ENCODE data around the gene SPESP1.

The SPESP1 gene

GRCh38 chr15:68939501-68939900 lies 9.2 kb downstream of the SPESP1 start:
- Histone ChIP-seq H3K9me3 (ENCODE audit: insufficient read depth, low read depth, low read length) (no peaks in the 10 kb centered on the region), H3K4me3 (ENCODE audit: low read length, poor library complexity, severe bottlenecking) (no peak overlapping the region), H4K20me1 (ENCODE audit: insufficient read depth, low read length, poor library complexity, severe bottlenecking) (no peaks in the 10 kb centered on the region), H3K4me2 (ENCODE audit: low read depth, low read length, poor library complexity, severe bottlenecking) (no peak overlapping the region), H3K9ac (ENCODE audit: low read depth, low read length, poor library complexity, severe bottlenecking) (no peak overlapping the region), H3F3A (ENCODE audit: low read depth) (no peaks in the 10 kb centered on the region), H2AFZ (ENCODE audit: low read length) (0 out of 2 replicates have a peak overlapping the region, but pooled peaks have one; percentile 2), H3K36me3 (ENCODE audit: insufficient read depth, low read length) (no peaks in the 10 kb centered on the region), H3K79me2 (ENCODE audit: insufficient read depth, low read length) (no peaks in the 10 kb centered on the region), H3K9me2 (replicated peaks; ENCODE audit: low read depth, low read length) (no peaks in the 10 kb centered on the region), H3K4me1 (ENCODE audit: insufficient read depth, low read length, poor library complexity, severe bottlenecking) (no peaks in the 10 kb centered on the region), H3K27me3 (ENCODE audit: insufficient read depth, low read length, poor library complexity, severe bottlenecking) (no peaks in the 10 kb centered on the region)
- TF ChIP-seq EZH2phosphoT487 (IDR thresholded peaks at IDR 0.05; ENCODE audit: borderline replicate concordance) = no peak
- no peak for TF ChIP-seq CTCF (conservative IDR thresholded peaks at IDR 0.05; ENCODE audit: low read length)

DNA sequence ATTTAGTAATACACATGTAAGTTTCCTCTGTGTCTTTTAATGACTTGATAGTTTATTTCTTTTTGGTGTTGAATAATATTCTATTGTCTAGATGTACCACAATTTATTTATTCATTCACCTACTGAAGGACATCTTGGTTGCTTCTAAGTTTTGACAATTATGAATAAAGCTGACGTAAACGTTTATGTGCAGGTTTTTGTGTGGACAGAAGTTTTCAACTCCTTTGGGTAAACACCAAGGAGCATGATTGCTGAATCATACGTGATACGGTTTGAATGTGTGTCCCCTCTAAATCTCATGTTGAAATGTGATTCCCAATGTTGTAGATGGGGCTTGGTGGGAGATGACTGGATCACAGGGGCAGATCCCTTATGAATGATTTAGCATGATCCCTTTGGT lies 21.5 kb downstream of the SPESP1 start:
- H3F3A ChIP-seq (ENCODE audit: low read depth) = no peaks in the 10 kb centered on the region
- no peak overlapping the region for H2AFZ ChIP-seq (ENCODE audit: low read length)
- H3K4me2 ChIP-seq (ENCODE audit: low read depth, low read length, poor library complexity, severe bottlenecking) = no peak overlapping the region
- TF ChIP-seq EZH2phosphoT487 (IDR thresholded peaks at IDR 0.05; ENCODE audit: borderline replicate concordance) (no peak), CTCF (conservative IDR thresholded peaks at IDR 0.05; ENCODE audit: low read length) (no peak)
- no peaks in the 10 kb centered on the region for H3K9me2 ChIP-seq (replicated peaks; ENCODE audit: low read depth, low read length)
- no peak overlapping the region for H3K9ac ChIP-seq (ENCODE audit: low read depth, low read length, poor library complexity, severe bottlenecking)
- no peaks in the 10 kb centered on the region for H3K36me3 ChIP-seq (ENCODE audit: insufficient read depth, low read length)
- no peaks in the 10 kb centered on the region for H3K9me3 ChIP-seq (ENCODE audit: insufficient read depth, low read depth, low read length)
- H4K20me1 ChIP-seq (ENCODE audit: insufficient read depth, low read length, poor library complexity, severe bottlenecking) = no peaks in the 10 kb centered on the region
- H3K79me2 ChIP-seq (ENCODE audit: insufficient read depth, low read length) = no peaks in the 10 kb centered on the region
- no peaks in the 10 kb centered on the region for H3K4me1 ChIP-seq (ENCODE audit: insufficient read depth, low read length, poor library complexity, severe bottlenecking)
- H3K27me3 ChIP-seq (ENCODE audit: insufficient read depth, low read length, poor library complexity, severe bottlenecking) = no peaks in the 10 kb centered on the region
- H3K4me3 ChIP-seq (ENCODE audit: low read length, poor library complexity, severe bottlenecking) = no peak overlapping the region

DNA sequence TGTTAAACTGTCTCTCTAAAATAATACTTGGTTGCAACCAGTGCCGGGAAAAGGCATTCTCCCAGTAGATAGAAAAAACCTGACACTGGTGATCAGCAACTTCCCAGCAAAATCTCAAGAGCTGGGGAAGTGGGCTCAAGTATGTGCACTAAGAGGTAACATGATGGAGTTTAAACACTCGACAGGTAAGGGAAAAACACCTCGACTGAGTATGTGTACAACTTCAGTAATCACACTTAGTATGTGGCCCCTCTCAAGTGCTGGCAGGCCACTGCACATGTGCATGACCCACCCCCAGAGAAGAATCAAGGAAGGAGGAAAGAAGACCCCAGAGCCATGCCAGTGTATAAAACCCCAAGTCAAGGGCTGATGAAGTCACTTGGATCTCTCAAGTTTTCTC lies 27.4 kb downstream of the SPESP1 start:
- no peaks in the 10 kb centered on the region for H4K20me1 ChIP-seq (ENCODE audit: insufficient read depth, low read length, poor library complexity, severe bottlenecking)
- no peak for TF ChIP-seq EZH2phosphoT487 (IDR thresholded peaks at IDR 0.05; ENCODE audit: borderline replicate concordance)
- no peak for TF ChIP-seq CTCF (conservative IDR thresholded peaks at IDR 0.05; ENCODE audit: low read length)

More for the DNA sequence above, 27.4 kb downstream of the SPESP1 start:
- Histone ChIP-seq H3K36me3 (ENCODE audit: insufficient read depth, low read length) (no peaks in the 10 kb centered on the region), H3K4me3 (ENCODE audit: low read length, poor library complexity, severe bottlenecking) (no peak overlapping the region), H3K9me3 (ENCODE audit: insufficient read depth, low read depth, low read length) (0 out of 2 replicates have a peak, but pooled peaks cover 2% of the 10 kb centered on the region), H2AFZ (ENCODE audit: low read length) (no peak overlapping the region), H3K9ac (ENCODE audit: low read depth, low read length, poor library complexity, severe bottlenecking) (no peak overlapping the region), H3K4me1 (ENCODE audit: insufficient read depth, low read length, poor library complexity, severe bottlenecking) (no peaks in the 10 kb centered on the region), H3F3A (ENCODE audit: low read depth) (no peaks in the 10 kb centered on the region), H3K9me2 (replicated peaks; ENCODE audit: low read depth, low read length) (no peaks in the 10 kb centered on the region), H3K79me2 (ENCODE audit: insufficient read depth, low read length) (no peaks in the 10 kb centered on the region), H3K27me3 (ENCODE audit: insufficient read depth, low read length, poor library complexity, severe bottlenecking) (no peaks in the 10 kb centered on the region), H3K4me2 (ENCODE audit: low read depth, low read length, poor library complexity, severe bottlenecking) (no peak overlapping the region)
